A673 (cell line): ENCODE measurements around the gene SH3RF3.

Source experiments
- EZH2 ChIP-seq: fragments of 200-600 bp; sonication (generic); IDR thresholded peaks from 2 replicates; pipeline ENCODE4 v1.6.1; 2017; ENCODE audit warnings: borderline replicate concordance, low read depth, mild to moderate bottlenecking, mixed read lengths, antibody characterized with exemption, low read length; ENCODE audit not compliant: poor library complexity, severe bottlenecking
- TF ChIP-seq, protein P1 (sequence below): fragments of 300-800, 200-600 bp; sonication (generic); conservative IDR thresholded peaks from 2 replicates; pipeline ENCODE4 v1.5.1; 2017; ENCODE audit warnings: low read depth, mild to moderate bottlenecking, antibody characterized with exemption, low read length, moderate library complexity, mixed read lengths

DNA sequence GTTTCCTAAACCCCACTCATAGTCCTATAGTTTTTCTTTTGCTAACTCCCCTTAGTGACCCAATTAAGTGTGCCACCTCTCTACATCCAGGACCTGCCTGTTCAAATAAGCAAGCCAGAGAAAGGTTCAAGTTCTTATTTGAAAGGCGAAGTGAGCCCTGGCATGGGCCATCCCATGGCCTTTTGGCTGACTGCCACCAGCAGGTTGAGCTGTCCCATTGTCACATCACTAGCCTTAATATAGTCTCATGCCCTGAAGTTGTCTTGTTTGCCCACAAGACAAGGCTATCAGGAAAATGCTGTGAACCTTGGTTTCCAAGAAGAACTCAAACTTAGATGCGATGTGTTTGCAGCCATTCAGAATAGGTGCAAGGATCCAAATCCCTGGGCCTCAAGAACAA lies 158.8 kb downstream of the SH3RF3 start:
- TF ChIP-seq, protein P1, sequence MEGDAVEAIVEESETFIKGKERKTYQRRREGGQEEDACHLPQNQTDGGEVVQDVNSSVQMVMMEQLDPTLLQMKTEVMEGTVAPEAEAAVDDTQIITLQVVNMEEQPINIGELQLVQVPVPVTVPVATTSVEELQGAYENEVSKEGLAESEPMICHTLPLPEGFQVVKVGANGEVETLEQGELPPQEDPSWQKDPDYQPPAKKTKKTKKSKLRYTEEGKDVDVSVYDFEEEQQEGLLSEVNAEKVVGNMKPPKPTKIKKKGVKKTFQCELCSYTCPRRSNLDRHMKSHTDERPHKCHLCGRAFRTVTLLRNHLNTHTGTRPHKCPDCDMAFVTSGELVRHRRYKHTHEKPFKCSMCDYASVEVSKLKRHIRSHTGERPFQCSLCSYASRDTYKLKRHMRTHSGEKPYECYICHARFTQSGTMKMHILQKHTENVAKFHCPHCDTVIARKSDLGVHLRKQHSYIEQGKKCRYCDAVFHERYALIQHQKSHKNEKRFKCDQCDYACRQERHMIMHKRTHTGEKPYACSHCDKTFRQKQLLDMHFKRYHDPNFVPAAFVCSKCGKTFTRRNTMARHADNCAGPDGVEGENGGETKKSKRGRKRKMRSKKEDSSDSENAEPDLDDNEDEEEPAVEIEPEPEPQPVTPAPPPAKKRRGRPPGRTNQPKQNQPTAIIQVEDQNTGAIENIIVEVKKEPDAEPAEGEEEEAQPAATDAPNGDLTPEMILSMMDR: no peak
- no peak for TF ChIP-seq EZH2
